ENCODE measurements around the gene ATP6V1G1. TPM values are rescaled to one million over a fixed set of nuclear protein-coding genes. Genes with fewer than 3 reads are reported as not detected.
A peak's percentile ranks its signal among the peaks of the same experiment; 100 is the strongest.

Gene ATP6V1G1
- total RNA-seq, 1 donor from 2014 or later = 111 TPM

DNA sequence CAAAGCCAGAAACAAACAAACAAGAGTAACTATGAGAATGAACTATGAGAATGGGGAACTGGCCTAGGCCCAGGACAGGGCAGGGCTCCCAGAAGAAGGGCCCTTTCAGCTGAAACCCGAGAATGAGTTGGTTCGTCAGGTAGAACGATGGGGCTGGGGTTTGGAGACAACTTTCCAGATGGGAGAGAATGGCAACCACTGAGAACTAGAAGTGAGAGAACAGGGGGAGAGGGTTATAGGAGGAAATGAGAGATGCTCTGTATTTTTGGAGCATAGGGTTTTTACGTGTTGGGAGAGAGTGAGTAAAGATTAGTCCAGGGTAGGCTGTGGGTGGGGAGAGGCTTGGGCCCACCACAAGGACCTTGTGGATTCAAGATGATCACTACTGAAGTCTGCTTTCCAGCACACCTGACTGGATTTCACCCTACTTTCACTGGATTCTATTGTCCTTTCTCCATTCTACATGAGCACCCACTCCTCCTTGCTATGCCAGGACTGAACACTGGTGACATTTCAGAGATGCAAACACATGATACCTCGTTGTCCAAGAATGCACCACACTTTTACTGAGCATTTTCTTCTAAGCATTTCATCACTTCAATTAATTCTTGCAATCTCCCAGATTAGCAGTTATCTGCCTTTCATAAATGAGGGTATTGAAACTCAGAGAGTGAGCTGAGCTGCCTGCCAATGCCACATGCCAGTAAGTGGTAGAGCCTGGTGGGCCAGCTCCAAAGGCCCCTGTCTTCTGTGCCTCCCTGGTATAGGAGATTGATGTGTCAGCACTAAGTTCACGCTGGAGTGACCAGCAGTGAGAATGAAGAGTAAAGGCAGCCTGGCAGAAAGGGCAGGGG, 20.3 kb downstream of the ATP6V1G1 start:
- no peak for DNase-seq (ENCODE audit: low read depth, low spot score)
- TF ChIP-seq, protein P1, sequence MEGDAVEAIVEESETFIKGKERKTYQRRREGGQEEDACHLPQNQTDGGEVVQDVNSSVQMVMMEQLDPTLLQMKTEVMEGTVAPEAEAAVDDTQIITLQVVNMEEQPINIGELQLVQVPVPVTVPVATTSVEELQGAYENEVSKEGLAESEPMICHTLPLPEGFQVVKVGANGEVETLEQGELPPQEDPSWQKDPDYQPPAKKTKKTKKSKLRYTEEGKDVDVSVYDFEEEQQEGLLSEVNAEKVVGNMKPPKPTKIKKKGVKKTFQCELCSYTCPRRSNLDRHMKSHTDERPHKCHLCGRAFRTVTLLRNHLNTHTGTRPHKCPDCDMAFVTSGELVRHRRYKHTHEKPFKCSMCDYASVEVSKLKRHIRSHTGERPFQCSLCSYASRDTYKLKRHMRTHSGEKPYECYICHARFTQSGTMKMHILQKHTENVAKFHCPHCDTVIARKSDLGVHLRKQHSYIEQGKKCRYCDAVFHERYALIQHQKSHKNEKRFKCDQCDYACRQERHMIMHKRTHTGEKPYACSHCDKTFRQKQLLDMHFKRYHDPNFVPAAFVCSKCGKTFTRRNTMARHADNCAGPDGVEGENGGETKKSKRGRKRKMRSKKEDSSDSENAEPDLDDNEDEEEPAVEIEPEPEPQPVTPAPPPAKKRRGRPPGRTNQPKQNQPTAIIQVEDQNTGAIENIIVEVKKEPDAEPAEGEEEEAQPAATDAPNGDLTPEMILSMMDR (conservative IDR thresholded peaks at IDR 0.05) = no peak
- peaks cover 31% of the 10 kb centered on the region for H3K4me1 Mint-ChIP-seq
- no peak overlapping the region for H3K27ac Mint-ChIP-seq (ENCODE audit: unreplicated experiment)
- H3K36me3 Mint-ChIP-seq (ENCODE audit: low read depth) = no peaks in the 10 kb centered on the region
- H3K4me3 Mint-ChIP-seq = peak overlapping the region; percentile 50
- no peaks in the 10 kb centered on the region for H3K27me3 Mint-ChIP-seq (ENCODE audit: low read depth)
- H3K9me3 Mint-ChIP-seq = no peaks in the 10 kb centered on the region

DNA sequence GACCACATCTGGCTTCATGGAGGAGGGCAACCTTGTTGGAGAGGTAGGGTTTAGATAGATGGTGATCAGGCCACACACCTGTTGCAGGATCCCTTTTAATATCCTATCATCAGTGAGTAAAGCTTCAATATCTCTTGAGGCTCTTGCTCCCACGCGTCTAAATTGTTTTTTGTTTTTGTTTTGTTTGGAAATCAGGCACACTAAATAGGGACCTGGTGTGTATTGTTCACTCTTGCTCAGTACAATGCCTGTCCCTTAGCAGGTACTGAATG, 20.9 kb downstream of the ATP6V1G1 start:
- Mint-ChIP-seq H3K4me1 (peaks cover 34% of the 10 kb centered on the region), H3K4me3 (peak overlapping the region; percentile 41), H3K36me3 (ENCODE audit: low read depth) (no peaks in the 10 kb centered on the region), H3K9me3 (no peaks in the 10 kb centered on the region), H3K27me3 (ENCODE audit: low read depth) (no peaks in the 10 kb centered on the region), H3K27ac (ENCODE audit: unreplicated experiment) (no peak overlapping the region)
- no peak for DNase-seq (ENCODE audit: low read depth, low spot score)
- TF ChIP-seq, protein P1 (conservative IDR thresholded peaks at IDR 0.05) = no peak

GRCh38 chr9:114611516-114612271, 24.1 kb downstream of the ATP6V1G1 start:
- H3K36me3 Mint-ChIP-seq (ENCODE audit: low read depth) = no peaks in the 10 kb centered on the region
- peak overlapping the region; percentile 84 for H3K4me3 Mint-ChIP-seq
- H3K4me1 Mint-ChIP-seq = peaks cover 29% of the 10 kb centered on the region
- no peak overlapping the region for H3K27ac Mint-ChIP-seq (ENCODE audit: unreplicated experiment)
- DNase-seq (ENCODE audit: low read depth, low spot score) = peak; percentile 41
- H3K9me3 Mint-ChIP-seq = no peaks in the 10 kb centered on the region
- TF ChIP-seq, protein P1 (conservative IDR thresholded peaks at IDR 0.05) = no peak
- H3K27me3 Mint-ChIP-seq (ENCODE audit: low read depth) = no peaks in the 10 kb centered on the region

DNA sequence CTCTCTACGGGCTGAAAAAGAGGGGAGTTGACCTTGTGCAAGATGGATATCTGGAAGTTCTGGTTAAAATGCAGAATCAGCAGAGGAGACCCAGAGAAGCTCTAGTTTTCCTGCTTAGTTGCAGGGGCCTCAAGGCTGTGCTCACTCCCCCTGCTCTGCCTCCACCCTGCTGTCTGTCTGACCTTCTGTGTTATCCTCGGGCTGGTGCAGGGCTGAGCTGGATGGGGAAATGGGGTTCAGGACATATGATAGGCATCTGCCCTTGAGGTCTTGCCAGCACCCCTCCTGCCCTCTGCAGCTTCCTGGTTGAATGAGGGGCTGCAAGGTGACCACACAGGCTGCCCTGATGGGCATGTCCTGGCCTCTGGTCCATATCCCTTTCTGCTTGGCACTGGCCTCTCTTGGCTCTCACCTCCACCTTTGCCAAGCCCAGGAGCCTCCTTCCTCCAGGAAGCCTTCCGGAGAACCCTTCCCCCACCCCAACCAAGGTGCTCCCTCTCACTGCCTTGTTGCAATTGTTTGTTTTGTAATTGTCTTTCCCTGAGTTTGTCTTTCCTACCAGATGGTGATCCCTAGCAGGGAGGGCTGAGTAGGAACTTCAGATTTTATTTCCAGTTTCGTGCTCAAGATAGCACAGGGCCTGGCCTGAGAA, 24.8 kb downstream of the ATP6V1G1 start:
- Mint-ChIP-seq H3K4me3 (peak overlapping the region; percentile 84), H3K9me3 (no peaks in the 10 kb centered on the region), H3K4me1 (peaks cover 29% of the 10 kb centered on the region), H3K36me3 (ENCODE audit: low read depth) (no peaks in the 10 kb centered on the region), H3K27me3 (ENCODE audit: low read depth) (no peaks in the 10 kb centered on the region), H3K27ac (ENCODE audit: unreplicated experiment) (no peak overlapping the region)
- DNase-seq (ENCODE audit: low read depth, low spot score) = no peak
- TF ChIP-seq, protein P1 (conservative IDR thresholded peaks at IDR 0.05) = no peak

- TF ChIP-seq, protein P1 (conservative IDR thresholded peaks at IDR 0.05) = no peak
- DNase-seq (ENCODE audit: low read depth, low spot score) = no peak
- peaks cover 29% of the 10 kb centered on the region for H3K4me1 Mint-ChIP-seq
- H3K36me3 Mint-ChIP-seq (ENCODE audit: low read depth) = no peaks in the 10 kb centered on the region
- no peaks in the 10 kb centered on the region for H3K9me3 Mint-ChIP-seq
- peak overlapping the region; percentile 84 for H3K4me3 Mint-ChIP-seq
- H3K27ac Mint-ChIP-seq (ENCODE audit: unreplicated experiment) = no peak overlapping the region
- H3K27me3 Mint-ChIP-seq (ENCODE audit: low read depth) = no peaks in the 10 kb centered on the region
Observed at GRCh38 chr9:114613087-114613486, 25.5 kb downstream of the ATP6V1G1 start.
